ENCODE data around the gene CENPQ.
A peak's percentile ranks its signal among the peaks of the same experiment; 100 is the strongest.

CENPQ gene

GRCh38 chr6:49453221-49453620 lies 9.9 kb upstream of the CENPQ start:
- H3K4me1 Mint-ChIP-seq: no peaks in the 10 kb centered on the region
- H3K4me3 Mint-ChIP-seq: no peak overlapping the region
- no peak overlapping the region for H3K27ac Mint-ChIP-seq
- no peaks in the 10 kb centered on the region for H3K27me3 Mint-ChIP-seq (ENCODE audit: low read depth)
- TF ChIP-seq, protein P1, sequence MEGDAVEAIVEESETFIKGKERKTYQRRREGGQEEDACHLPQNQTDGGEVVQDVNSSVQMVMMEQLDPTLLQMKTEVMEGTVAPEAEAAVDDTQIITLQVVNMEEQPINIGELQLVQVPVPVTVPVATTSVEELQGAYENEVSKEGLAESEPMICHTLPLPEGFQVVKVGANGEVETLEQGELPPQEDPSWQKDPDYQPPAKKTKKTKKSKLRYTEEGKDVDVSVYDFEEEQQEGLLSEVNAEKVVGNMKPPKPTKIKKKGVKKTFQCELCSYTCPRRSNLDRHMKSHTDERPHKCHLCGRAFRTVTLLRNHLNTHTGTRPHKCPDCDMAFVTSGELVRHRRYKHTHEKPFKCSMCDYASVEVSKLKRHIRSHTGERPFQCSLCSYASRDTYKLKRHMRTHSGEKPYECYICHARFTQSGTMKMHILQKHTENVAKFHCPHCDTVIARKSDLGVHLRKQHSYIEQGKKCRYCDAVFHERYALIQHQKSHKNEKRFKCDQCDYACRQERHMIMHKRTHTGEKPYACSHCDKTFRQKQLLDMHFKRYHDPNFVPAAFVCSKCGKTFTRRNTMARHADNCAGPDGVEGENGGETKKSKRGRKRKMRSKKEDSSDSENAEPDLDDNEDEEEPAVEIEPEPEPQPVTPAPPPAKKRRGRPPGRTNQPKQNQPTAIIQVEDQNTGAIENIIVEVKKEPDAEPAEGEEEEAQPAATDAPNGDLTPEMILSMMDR (IDR thresholded peaks at IDR 0.05; ENCODE audit: unreplicated experiment in 3 of 3): peak; percentile 30 to 57 (median 34)
- H3K9me3 Mint-ChIP-seq: no peaks in the 10 kb centered on the region
- peaks cover 40% of the 10 kb centered on the region for H3K36me3 Mint-ChIP-seq (ENCODE audit: low read depth)

DNA sequence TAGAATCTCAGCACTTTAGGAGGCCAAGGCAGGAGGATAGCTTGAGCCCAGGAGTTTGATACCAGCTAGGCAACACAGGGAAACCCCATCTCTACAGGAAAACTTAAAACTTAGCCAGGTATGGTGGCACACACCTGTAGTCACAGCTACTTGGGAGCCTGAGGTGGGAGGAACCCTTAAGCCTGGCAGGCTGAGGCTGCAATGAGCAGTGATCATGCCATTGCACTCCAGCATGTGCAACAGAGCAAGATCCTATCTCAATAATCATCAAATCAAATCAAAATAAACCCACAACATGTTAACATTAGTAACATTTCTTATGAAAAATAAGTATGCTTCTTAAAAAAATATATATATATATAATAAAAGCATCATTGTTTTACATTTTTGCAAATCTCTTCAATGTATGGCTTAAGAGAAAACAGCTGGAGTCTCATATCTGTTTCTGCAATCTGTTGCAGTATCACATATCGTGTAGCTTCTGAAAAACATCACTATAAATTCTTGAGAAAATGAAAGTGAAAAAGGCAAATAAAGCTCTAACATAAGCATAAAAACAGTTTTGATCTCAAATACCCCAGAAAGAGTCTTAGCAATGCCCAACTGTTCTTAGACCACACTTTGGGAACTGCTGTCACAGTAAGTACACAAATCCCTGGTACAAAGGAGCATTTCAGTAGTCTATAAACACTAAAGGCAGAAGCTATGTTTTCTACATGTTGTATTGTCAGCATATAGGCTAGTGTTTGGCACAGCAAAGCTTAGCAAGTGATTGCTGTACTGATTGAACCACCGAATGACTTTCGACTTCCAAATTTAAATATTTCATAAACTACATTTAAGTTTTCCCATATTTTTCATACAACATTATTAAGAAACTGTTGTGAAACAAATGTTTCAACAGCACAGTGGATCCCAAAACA lies 8.1 kb upstream of the CENPQ start:
- no peaks in the 10 kb centered on the region for H3K27me3 Mint-ChIP-seq (ENCODE audit: low read depth)
- H3K4me1 Mint-ChIP-seq: no peaks in the 10 kb centered on the region
- peaks cover 32% of the 10 kb centered on the region for H3K36me3 Mint-ChIP-seq (ENCODE audit: low read depth)
- TF ChIP-seq, protein P1 (IDR thresholded peaks at IDR 0.05; ENCODE audit: unreplicated experiment in 3 of 3): no peak
- H3K9me3 Mint-ChIP-seq: no peaks in the 10 kb centered on the region
- no peak overlapping the region for H3K27ac Mint-ChIP-seq
- no peak overlapping the region for H3K4me3 Mint-ChIP-seq

- no peaks in the 10 kb centered on the region for H3K9me3 Mint-ChIP-seq
- TF ChIP-seq, protein P1 (IDR thresholded peaks at IDR 0.05; ENCODE audit: unreplicated experiment in 3 of 3): no peak
- H3K36me3 Mint-ChIP-seq (ENCODE audit: low read depth): peaks cover 17% of the 10 kb centered on the region
Measured at GRCh38 chr6:49457771-49458170, 5.4 kb upstream of the CENPQ start.

DNA sequence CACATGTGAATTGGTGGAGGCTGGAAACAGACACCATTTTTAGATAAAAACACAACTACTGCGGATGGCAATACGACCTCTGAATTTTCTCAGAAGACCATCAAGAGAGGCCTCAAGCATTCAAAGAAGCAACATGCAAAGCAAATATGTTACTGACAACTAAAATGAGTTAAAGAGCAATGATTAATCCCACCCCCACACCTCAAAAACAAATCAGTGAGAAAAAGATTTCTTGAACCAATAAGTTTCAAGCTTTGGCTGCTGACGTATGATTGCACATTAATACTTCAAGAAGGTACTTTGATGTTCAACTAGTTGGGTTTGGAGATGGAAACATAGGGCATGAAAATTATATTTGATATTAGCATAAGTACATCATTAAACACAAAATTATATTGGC lies 1.1 kb upstream of the CENPQ start:
- peaks cover 3% of the 10 kb centered on the region for H3K36me3 Mint-ChIP-seq (ENCODE audit: low read depth)

More at GRCh38 chr6:49457771-49458170, 5.4 kb upstream of the CENPQ start:
- Mint-ChIP-seq H3K27me3 (ENCODE audit: low read depth) (no peaks in the 10 kb centered on the region), H3K4me3 (no peak overlapping the region), H3K27ac (no peak overlapping the region), H3K4me1 (peaks cover 17% of the 10 kb centered on the region)

DNA sequence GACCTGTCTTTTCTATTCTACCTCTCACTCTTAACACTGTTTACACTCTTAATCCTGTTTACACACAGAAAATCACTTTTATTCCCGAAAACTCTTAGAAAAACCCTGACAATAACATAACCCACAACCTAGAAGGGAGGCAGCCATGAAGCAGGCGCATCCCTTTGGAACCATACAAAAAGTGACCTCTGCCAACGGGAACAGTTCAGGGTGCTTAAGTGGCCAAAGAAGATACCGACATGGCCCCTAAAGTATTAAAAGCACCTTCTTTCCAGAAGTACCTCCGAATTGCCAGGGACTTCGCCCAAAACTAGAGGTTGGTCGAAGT lies 607 bp upstream of the CENPQ start:
- Mint-ChIP-seq H3K4me3 (peak overlapping the region; percentile 91 to 98 (median 95)), H3K4me1 (peaks cover 28% of the 10 kb centered on the region), H3K36me3 (ENCODE audit: low read depth) (no peaks in the 10 kb centered on the region), H3K27me3 (ENCODE audit: low read depth) (no peaks in the 10 kb centered on the region), H3K9me3 (no peaks in the 10 kb centered on the region), H3K27ac (peak overlapping the region; percentile 82 to 90 (median 88))
- TF ChIP-seq, protein P1 (IDR thresholded peaks at IDR 0.05; ENCODE audit: unreplicated experiment in 3 of 3): no peak

More for the DNA sequence above, 1.1 kb upstream of the CENPQ start:
- TF ChIP-seq, protein P1 (IDR thresholded peaks at IDR 0.05; ENCODE audit: unreplicated experiment in 3 of 3): no peak
- peak overlapping the region; percentile 82 to 90 (median 88) for H3K27ac Mint-ChIP-seq
- H3K9me3 Mint-ChIP-seq: no peaks in the 10 kb centered on the region
- peak overlapping the region; percentile 91 to 98 (median 95) for H3K4me3 Mint-ChIP-seq
- peaks cover 28% of the 10 kb centered on the region for H3K4me1 Mint-ChIP-seq
- no peaks in the 10 kb centered on the region for H3K27me3 Mint-ChIP-seq (ENCODE audit: low read depth)

DNA sequence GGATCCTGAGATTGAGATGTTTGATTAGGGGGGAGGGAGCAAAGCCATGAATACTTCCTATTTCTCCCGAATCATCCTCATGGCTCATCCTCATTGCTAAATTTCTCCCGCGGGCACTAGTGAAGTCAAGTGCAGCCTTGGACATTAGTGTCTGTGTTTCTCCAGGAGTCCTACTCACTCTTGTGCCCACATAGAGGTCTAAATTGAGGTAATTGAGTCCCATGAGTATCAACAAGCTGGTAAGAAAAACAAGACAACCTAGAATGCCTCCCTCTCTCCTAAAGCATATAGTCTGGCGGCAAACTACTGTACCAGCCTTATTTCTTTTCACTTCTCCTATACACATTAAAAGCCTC lies 420 bp downstream of the CENPQ start:
- Mint-ChIP-seq H3K4me1 (peaks cover 28% of the 10 kb centered on the region), H3K36me3 (ENCODE audit: low read depth) (no peaks in the 10 kb centered on the region), H3K9me3 (no peaks in the 10 kb centered on the region), H3K27ac (peak overlapping the region; percentile 82 to 90 (median 88)), H3K4me3 (peak overlapping the region; percentile 91 to 98 (median 95)), H3K27me3 (ENCODE audit: low read depth) (no peaks in the 10 kb centered on the region)
- TF ChIP-seq, protein P1 (IDR thresholded peaks at IDR 0.05; ENCODE audit: unreplicated experiment in 3 of 3): no peak
